Omental fat pad (tissue), 4 donors: ENCODE data around the gene RSPO3. TPM values are rescaled to one million over a fixed set of nuclear protein-coding genes. Genes with fewer than 3 reads are reported as not detected.
A peak's percentile ranks its signal among the peaks of the same experiment; 100 is the strongest.

Experiments used
- ATAC-seq: fragments of 150-250 bp; one replicate; pipeline ENCODE4 v1.9.1; 2016; ENCODE audit warnings: mild to moderate bottlenecking, moderate library complexity; ENCODE audit not compliant: low FRiP score
- DNase-seq: peaks from one replicate; pipeline ENCODE4 v3.0.0-alpha.2; 2019; ENCODE audit warnings: low spot score
- CTCF ChIP-seq, 3 donors: fragments of 450-650 bp; IDR thresholded peaks; one replicate each; pipeline ENCODE4 v1.5.1; 2016 to 2017; ENCODE audit warnings: antibody characterized with exemption in 3 of 3, mild to moderate bottlenecking in 3 of 3, moderate library complexity in 2 of 3
- total RNA-seq, 4 donors: library from RNA; depleted of rRNA; stranded (reverse); fragments of >200 nt; gene quantifications; one replicate each; pipeline ENCODE4 v1.1.0, GENCODE V29; 2016

RSPO3 gene
- total RNA-seq, 4 donors from 2014 or later, result 21.5 to 40.1 (median 30.3) TPM

- no peak for ATAC-seq
- no peak for TF ChIP-seq CTCF (IDR thresholded peaks at IDR 0.05)
- no peak for DNase-seq
These were observed 891 bp downstream of the RSPO3 start for GRCh38 chr6:127119102-127120022.

DNA sequence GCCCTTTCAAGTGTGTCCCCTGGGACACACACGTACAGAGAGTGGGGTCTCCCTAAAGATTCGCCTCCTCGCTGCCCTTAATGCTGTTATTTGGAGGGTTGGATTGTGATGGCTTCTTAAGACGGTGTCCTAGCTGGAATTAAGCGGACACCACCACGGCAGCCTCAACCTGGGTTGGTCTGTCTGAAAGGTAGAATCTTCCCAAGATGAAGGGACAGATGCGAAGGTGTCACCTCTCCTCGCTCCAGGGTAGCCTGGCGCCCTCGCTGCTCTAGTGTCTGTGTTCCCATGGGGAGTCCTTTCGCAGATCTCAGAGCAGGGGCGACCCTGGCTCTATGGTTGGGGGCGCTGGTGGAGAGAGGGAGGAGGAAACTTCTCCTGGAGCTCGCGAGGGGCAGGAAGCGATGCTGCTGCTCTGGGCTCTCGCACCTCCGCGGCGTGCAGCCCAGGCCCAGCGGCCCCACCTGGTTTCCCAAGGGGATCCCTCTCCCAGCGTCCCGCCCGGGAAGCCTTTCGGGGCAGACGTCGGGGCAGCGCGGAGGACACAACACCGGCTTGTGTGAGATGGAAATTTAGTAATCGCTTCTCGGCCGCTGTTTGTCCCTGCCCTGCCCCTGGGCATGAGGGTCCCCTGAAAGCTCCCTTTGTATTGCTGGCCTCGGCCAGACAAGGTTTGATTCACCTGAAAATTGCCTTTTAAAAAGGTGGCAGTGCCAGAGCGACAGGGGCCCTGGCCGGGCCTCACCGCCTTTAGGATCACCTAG lies 1.7 kb downstream of the RSPO3 start:
- DNase-seq (no peak), ATAC-seq (no peak)

DNA sequence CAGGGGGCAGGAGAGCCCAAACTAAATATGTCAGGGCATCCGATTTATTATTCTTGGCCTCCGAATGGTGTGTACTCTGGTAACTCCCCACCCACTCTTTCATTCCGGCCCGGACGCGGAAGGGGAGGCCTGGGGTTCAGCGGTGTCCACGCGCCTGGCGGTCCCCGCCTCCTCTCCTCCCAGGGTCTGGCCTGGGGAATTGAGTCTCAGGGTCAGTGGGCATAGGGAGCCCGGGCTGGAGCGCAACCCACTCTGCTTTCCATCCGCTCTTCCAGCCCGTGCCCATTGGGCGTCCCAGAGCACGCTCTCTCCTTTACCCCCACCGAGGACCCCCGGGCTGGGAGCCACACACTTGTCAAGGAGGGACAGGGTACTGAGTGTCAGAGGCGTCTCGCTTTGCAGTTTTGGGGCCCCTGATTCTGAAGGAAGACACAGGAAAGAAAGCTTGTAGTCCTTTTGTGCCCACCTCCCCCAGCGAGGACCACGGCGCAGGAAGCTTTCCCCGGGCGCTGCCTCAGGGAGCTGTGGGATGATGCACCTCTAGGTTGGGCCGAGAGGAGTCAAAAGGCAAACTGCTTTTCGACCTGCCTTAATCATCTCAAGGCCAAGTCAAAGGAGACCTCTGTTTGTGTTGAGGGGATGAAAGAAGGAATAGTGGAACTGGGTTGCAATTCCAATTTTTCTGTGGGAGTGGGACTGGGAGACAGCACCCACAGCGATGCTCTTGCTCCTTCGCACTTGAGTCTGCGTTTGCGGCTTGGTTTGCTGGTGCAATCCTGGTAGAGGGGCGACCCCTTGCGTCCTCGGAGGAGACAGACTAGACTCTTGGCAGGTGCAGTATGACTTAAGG lies 2.5 kb downstream of the RSPO3 start:
- ATAC-seq (peak; percentile 82), DNase-seq (peak; percentile 46)
- TF ChIP-seq CTCF (IDR thresholded peaks at IDR 0.05), result no peak

More for the DNA sequence above, 1.7 kb downstream of the RSPO3 start:
- no peak for TF ChIP-seq CTCF (IDR thresholded peaks at IDR 0.05)

GRCh38 chr6:127121637-127121960 lies 3.1 kb downstream of the RSPO3 start:
- no peak for TF ChIP-seq CTCF (IDR thresholded peaks at IDR 0.05)
- DNase-seq, result no peak
- ATAC-seq, result no peak

- no peak for TF ChIP-seq CTCF (IDR thresholded peaks at IDR 0.05)
These were observed 5.7 kb downstream of the RSPO3 start for GRCh38 chr6:127124172-127124571.

GRCh38 chr6:127124680-127125079 lies 6.2 kb downstream of the RSPO3 start:
- DNase-seq (no peak), ATAC-seq (no peak)
- TF ChIP-seq CTCF (IDR thresholded peaks at IDR 0.05), result no peak

More at GRCh38 chr6:127124172-127124571, 5.7 kb downstream of the RSPO3 start:
- no peak for DNase-seq
- no peak for ATAC-seq
